GM19397 (cell line): Measurements from ENCODE around the gene SMAD9.
"Not testable (repeated sequence)": the region's sequence is repeated elsewhere in the genome, so short reads cannot be mapped to it uniquely, and the experiment has no call there.

ENCODE experiments used
- ATAC-seq: cut with Tn5 transposase; IDR thresholded peaks from one replicate; pipeline ENCODE4 v1.9.1; 2021; ENCODE audit warnings: mild to moderate bottlenecking, moderate library complexity; ENCODE audit not compliant: unreplicated experiment

Gene SMAD9

GRCh38 chr13:36912973-36913372 lies 7.1 kb downstream of the SMAD9 start:
- ATAC-seq = no peak

GRCh38 chr13:36912369-36912768 lies 7.7 kb downstream of the SMAD9 start:
- ATAC-seq = no peak

GRCh38 chr13:36910545-36910944 lies 9.5 kb downstream of the SMAD9 start:
- ATAC-seq = no peak

GRCh38 chr13:36907821-36908220 lies 12.2 kb downstream of the SMAD9 start:
- ATAC-seq = no peak

GRCh38 chr13:36907266-36907665 lies 12.8 kb downstream of the SMAD9 start:
- no peak for ATAC-seq

DNA sequence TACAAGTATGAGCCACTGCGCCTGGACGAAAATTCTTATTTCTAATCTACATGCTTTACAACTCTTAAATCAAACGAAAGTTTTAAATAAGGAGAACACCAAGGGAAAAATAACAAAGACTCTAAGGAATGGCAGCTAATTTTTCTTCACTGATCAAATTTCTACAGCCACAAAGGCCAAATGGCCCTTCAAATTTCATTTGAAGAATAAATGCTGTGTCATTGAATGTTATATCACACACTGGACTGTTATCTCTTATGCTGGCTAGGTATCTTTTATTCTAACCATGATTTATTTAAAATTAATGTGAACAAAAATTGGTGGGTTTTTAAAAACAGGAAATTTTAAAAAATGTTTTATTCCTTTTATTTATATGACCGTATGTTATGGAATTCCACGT lies 14.1 kb downstream of the SMAD9 start:
- ATAC-seq = no peak

GRCh38 chr13:36903925-36904595 lies 16.0 kb downstream of the SMAD9 start:
- no peak for ATAC-seq

GRCh38 chr13:36897054-36897616 lies 22.9 kb downstream of the SMAD9 start:
- no peak for ATAC-seq

- no peak for ATAC-seq
Measured at GRCh38 chr13:36891752-36892151, 28.3 kb downstream of the SMAD9 start.

DNA sequence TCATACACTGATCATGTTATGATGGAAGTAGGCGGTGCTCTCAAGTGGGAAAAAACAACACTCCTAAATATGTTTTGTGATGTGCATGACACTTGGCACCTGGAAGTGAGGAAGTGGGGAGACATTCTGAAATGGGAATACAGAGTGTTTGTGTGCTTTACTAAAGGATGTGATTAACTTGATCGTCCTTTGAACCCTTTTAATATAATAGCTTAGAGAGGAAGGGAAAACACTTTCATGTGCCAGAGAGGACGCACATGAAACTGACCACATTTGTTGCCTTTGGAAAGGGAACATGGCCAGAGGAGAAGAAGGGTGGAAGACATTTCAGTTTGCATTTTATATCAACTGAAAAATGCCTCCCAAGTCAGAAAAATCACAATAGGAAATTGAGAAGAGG lies 31.4 kb downstream of the SMAD9 start:
- ATAC-seq = no peak

GRCh38 chr13:36887758-36888521 lies 32.1 kb downstream of the SMAD9 start:
- ATAC-seq = no peak

DNA sequence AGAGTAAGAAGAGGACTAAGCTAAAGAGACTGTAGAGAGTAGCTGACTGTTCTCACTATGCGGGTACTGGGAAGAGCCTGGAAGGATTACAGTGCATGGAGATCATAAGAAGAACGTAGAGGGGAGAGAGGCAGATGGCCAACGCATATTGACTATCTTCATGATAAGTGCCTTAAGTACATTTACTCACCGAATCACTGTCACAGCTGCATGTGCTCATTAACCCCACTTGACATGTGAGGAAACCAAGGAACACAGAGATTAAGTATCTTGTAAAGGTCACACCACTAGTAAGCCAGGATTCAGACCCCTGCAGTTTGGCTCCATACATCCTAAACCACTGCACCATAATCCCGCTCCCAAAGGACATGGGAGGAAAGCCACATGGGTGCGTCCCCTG lies 34.1 kb downstream of the SMAD9 start:
- ATAC-seq = no peak

GRCh38 chr13:36884235-36884634 lies 35.8 kb downstream of the SMAD9 start:
- ATAC-seq = no peak

GRCh38 chr13:36883824-36884223 lies 36.2 kb downstream of the SMAD9 start:
- ATAC-seq = no peak

DNA sequence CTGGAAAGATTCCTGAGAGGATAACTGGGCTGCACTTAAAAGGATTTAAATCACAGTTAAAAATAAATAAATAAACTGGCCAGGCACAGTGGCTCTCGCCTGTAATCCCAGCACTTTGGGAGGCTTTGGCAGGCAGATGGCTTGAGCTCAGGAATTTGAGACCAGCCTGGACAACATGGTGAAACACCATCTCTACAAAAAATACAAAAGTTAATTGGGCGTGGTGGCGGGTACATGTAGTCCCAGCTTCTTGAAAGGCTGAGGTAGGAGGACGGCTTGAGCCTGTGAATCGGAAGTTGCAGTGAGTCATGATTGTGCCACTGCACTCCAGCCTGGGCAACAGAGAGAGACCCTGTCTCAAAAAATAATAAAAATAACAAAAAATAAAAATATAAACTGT lies 36.6 kb downstream of the SMAD9 start:
- not testable (repeated sequence) for ATAC-seq

GRCh38 chr13:36882829-36883390 lies 37.1 kb downstream of the SMAD9 start:
- no peak for ATAC-seq

DNA sequence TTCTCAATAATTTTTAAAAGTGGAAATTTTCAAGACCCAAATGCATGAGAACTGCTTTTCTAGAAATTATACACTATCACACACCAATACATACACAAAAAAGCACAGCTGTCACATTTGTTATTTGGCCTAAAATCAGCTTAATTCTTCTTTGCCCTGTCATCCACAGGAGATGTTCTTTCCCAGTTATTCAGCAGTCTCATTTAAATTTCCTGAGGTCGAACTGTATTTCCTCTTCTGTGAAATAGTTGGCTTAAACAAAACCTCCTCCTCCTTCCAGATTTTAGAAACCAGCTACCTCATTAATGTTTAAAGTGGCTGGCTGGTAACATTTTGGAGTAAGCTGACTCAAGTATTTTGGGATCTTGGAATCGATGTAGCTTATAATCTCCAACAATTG lies 39.1 kb downstream of the SMAD9 start:
- no peak for ATAC-seq

- ATAC-seq = no peak
Measured at GRCh38 chr13:36879218-36879938, 40.7 kb downstream of the SMAD9 start.

DNA sequence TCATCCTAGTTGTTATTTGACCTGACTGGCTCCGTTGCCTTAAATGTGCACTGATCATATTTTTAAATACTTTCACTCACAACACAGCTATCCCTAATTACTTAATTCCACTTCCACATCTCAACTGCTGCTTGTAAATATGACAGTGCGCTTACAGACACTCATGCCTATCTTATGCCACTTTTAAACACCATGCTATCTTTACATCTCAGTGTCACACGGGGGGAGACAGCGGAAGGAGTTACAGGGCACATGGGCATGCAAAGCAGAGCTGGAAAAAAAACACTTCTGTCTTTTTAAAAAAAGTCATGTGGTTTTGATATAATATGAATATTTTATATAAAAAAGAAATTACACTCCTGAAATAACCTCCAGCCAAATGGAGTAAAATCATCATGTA lies 44.1 kb downstream of the SMAD9 start:
- ATAC-seq = no peak

GRCh38 chr13:36875431-36875830 lies 44.6 kb downstream of the SMAD9 start:
- no peak for ATAC-seq

GRCh38 chr13:36872621-36873020 lies 47.4 kb downstream of the SMAD9 start:
- no peak for ATAC-seq
